ENCODE measurements around the gene RRP8. TPM values are rescaled to one million over a fixed set of nuclear protein-coding genes. Genes with fewer than 3 reads are reported as not detected.

RRP8 gene
- total RNA-seq, 1 donor from 2014 or later = 14.6 TPM

DNA sequence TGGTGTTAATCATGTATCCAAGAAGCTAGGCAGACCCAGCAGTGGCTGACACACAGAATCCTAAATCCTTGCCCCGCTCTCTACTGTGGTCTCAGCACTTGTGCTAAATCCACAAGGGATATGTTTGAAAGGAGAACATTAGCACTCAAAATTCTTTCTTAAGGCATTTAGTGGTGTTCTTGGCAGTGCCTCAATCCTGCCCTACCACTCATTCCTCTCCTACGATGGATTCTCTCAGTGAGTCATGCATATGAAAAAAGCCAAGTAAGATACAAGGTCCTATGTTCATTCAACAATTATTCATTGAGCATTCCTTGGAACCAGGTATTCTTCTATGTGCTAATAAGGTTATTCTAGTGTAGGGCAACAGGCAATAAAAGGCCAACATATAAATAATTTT, 31.2 kb downstream of the RRP8 start:
- DNase-seq (ENCODE audit: low read depth) = peak; percentile 65

- no peak for DNase-seq (ENCODE audit: low read depth)
These were observed 31.9 kb downstream of the RRP8 start for GRCh38 chr11:6571434-6572008.

- DNase-seq (ENCODE audit: low read depth) = no peak
These were observed 32.6 kb downstream of the RRP8 start for GRCh38 chr11:6570691-6571427.

DNA sequence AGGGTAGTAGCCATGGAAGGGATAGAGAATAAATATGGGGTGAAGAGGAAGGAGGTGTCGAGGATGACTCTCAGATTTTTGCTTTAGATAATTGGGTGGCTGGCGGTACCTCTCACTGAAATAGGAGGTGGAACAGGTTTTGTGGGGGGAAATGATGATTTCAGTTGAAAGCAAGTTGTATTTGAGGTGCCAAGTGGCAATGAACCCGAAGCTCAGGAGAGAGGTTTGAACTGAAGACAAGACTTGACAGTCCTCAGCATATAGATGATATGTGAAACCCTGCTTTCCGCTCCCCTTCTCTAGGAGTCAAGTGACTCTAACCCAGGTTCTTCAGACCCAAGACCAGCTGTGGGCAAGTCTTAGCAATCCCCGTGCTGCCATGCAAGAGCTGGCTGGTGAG, 33.7 kb downstream of the RRP8 start:
- no peak for DNase-seq (ENCODE audit: low read depth)

- peak; percentile 82 for DNase-seq (ENCODE audit: low read depth)
These were observed 35.1 kb downstream of the RRP8 start for GRCh38 chr11:6568191-6568918.

DNA sequence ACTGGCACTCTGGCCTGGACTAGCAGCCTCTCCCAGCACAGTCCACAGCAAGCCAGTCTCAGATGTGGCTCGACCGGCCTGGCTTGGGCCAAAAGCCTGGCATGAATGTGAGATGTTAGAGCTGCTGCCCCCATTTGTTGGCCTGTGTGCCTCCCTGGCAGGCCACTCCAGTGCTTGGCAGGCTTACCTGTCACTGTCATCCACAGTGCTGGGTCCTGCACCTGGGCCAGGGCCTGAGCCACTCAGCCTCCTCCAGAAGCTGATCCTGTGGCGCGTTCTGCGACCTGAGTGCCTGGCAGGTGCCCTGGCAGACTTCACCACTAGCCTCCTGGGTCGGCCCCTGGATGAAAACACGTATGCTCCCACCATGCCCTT, 36.1 kb downstream of the RRP8 start:
- no peak for DNase-seq (ENCODE audit: low read depth)

DNA sequence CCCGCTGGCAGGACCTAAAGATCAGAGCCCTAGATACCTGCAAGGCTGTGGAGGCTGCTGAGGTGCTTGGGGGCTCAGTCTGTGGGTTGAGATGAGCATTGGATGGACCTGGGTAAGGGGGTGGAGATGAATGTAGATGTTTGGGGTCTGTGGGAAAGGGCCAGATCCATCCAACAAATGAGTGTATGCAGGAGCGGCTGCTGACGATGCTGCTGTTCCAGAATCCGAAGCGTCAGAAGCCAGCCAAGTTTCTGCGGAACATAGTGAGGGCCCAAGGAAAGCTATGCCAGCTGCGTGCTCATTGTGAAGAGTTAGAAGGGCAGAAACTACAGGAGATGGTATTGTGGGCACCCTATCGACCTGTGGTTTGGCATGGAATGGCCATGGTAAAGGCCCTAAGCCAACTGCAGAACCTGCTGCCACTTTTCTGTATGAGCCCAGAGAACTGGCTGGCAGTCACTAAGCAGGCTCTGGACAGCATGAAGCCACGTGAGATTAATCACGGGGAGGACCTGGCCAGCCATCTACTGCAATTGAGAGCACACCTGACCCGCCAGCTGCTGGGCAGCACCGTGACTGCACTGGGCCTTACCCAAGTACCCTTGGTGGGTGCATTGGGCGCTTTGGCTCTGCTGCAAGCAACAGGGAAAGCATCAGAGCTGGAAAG, 36.6 kb downstream of the RRP8 start:
- peak; percentile 75 for DNase-seq (ENCODE audit: low read depth)

DNA sequence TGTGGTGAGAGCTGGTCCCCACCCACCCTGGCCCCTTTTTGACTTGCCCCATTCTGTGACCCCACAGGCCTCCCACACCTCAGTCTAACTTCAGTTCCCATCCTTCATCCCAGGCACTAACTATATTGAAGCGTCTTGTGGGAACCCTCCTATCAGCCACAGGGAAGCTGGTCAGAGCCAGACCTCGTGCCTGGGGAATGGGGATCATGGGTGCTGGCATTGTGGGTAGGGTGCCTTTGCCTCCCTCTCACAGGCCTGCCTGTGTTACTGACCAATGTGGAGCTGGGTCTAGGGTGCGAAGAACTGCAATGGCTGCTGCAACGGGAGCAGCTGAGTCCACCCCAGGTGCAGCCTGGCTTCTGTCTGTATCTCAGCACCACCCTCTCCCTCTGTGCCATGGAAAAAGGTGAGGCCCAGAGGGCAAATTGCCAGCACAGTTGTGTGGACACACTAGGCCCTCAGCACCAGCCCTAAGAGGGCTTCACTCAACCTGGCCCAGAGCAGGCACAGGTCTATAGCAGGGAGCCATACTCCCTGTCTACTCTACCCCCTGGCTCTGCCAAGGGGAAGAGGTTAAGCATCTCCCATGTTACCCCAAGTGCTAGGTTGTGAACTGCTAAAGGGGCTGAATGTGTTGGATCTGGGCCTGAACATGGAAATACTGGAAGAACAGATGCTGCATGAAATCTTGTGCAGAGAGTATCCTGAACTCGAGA, 37.3 kb downstream of the RRP8 start:
- DNase-seq (ENCODE audit: low read depth) = no peak

DNA sequence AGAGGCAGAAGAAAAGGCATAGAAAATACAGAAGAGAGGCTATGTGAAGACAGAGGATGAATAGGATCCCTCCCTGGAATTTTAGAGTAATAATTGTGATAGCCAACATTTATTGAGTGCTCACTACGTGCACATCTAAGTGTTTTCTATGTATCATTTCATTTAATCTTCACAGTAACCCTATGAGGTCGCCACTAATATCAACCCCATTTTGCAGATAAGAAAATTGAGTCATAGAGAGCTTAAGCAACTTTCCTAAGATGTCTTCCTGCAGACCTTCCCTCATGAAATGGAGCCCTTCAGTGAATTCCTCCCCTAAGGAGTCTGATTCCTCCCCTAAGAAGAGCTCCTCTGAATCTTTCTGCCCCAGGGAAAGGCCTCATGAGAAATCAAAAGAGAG, 38.1 kb downstream of the RRP8 start:
- no peak for DNase-seq (ENCODE audit: low read depth)

DNA sequence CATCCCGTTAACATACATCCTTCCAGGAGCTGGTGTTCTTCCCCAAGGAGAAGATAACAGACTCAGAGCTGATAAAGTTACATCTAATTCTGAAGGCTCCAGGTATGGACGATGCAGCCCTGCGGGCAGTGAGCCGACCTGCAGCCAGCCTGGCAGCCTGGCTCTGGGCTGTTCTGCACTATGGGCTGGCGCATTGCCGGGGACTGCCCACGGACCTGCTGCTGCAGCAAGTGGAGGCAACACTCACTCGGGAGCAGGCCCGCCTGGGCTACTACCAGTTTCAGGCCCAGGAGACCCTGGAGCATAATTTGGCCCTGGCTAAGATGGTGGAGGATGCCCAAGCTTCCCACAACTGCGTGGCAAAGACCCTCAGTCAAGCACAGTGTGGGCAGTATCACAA, 39.7 kb downstream of the RRP8 start:
- DNase-seq (ENCODE audit: low read depth) = no peak

DNA sequence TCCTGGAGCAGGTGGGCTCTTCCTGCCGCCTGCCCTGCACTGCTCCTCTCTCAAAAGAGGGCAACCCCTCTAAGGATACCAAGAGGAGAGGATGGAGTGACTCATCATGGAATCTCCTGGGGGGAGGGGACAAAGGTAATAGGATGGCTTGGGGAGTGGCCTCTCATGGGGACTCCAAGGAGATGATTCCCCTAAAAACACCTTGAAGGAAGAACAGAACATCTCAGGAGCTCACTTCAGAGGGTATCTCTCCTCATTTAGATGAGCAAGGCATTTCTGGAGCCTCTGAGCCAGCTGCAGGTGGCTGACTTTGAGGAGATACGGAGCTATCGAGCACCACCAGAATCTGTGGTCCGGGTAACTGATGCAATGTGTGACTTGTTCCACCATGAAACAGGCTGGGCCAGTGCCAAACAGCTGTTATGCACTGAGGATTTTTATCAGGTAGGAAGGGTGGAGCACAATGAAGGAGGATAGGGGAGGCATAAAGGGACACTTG, 40.2 kb downstream of the RRP8 start:
- no peak for DNase-seq (ENCODE audit: low read depth)

DNA sequence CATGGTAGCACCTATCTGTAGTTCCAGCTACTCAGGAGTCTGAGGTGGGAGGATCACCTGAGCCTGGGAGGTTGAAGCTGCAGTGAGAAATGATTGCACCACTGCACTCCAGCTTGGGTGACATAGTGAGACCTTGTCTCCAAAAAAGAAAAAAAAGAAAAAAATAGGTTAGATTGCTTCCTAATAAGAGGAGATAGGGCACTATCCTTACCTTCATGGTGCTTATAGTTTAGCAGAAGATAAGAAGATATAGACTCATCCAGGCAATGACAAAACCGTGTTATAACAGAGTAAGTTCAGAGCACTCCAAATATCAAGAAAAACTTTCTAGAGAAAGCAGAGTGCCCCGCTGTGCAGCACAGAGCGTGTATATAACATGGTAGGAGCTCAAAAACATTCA, 42.1 kb downstream of the RRP8 start:
- DNase-seq (ENCODE audit: low read depth) = no peak

- DNase-seq (ENCODE audit: low read depth) = peak; percentile 68
These were observed 44.0 kb downstream of the RRP8 start for GRCh38 chr11:6559369-6559768.

- DNase-seq (ENCODE audit: low read depth) = no peak
These were observed 45.4 kb downstream of the RRP8 start for GRCh38 chr11:6557761-6558674.

- DNase-seq (ENCODE audit: low read depth) = peak; percentile 21
These were observed 46.4 kb downstream of the RRP8 start for GRCh38 chr11:6557063-6557462.

- no peak for DNase-seq (ENCODE audit: low read depth)
These were observed 47.1 kb downstream of the RRP8 start for GRCh38 chr11:6556139-6556949.

DNA sequence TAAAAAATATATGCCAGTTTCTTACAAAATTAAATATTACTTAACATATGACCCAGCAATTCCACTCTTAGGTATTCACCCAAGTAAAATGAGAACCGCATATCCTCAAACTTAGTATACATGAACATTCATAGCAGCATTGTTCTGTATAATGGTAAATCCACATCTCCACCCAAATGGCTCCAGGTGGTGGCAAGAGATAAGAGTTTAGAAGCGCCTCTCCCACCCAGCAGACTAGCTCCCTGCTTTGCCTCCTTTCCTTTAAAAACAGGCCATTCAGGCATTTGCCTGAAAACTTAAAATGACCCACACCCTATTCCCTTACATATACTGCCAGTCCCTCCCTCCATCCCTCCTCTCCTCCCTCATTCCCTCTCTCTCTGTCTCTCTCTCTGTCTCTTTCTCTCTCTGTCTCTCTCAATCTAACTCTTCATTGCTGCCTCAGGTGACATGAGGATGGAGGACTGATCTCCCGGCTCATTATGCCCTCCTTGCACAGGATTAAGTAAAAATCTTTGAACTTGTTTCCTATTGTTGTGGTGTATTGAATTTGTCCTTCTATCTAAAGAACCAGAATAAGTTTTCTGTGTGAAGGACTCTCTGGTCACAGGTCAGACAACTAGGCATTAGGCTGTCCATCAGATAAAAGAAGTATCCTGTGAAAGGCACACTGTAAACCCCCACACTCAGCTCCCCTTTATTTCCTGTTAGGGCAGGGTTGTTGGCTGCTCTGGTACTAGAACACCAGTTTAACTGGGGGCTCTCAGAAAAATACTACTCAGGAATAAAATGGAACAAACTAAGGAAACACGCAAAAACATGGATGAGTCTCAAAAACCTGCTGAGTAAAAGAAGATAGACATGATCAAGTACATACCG, 48.3 kb downstream of the RRP8 start:
- no peak for DNase-seq (ENCODE audit: low read depth)

- DNase-seq (ENCODE audit: low read depth) = no peak
These were observed 49.8 kb downstream of the RRP8 start for GRCh38 chr11:6553634-6554033.

All from myocyte (in vitro differentiated cells).